Smooth muscle cell of the umbilical artery (primary cell): Measurements from ENCODE around the gene RNF224. TPM values are rescaled to one million over a fixed set of nuclear protein-coding genes. Genes with fewer than 3 reads are reported as not detected.

Experiments
- total RNA-seq: library from RNA; depleted of rRNA; stranded (reverse); fragments of >200 nt; gene quantifications from 2 replicates; pipeline ENCODE4 v1.2.3, GENCODE V29; 2014

RNF224 gene
- total RNA-seq, 1 donor from 2014 or later = not detected

Other genes starting within 250 kb of the RNF224 start
- 8.3 and 21.4 TPM in 2 replicates for gene PTGDS, start 250.0 kb upstream of the RNF224 start, total RNA-seq
- 0.88 and 1.5 TPM in 2 replicates for gene LCNL1, start 244.5 kb upstream of the RNF224 start, total RNA-seq
- gene PAXX, start 235.1 kb upstream of the RNF224 start, total RNA-seq = 13.5 and 17.8 TPM in 2 replicates
- gene CLIC3, start 230.9 kb upstream of the RNF224 start, total RNA-seq = 2.5 and 3.3 TPM in 2 replicates
- 46.0 and 68.3 TPM in 2 replicates for gene ABCA2, start 199.3 kb upstream of the RNF224 start, total RNA-seq
- under 0.01 TPM in 1 of 2 replicates, not detected in the other for gene FUT7, start 195.4 kb upstream of the RNF224 start, total RNA-seq
- gene NPDC1, start 181.3 kb upstream of the RNF224 start, total RNA-seq = 27.3 and 49.4 TPM in 2 replicates
- gene ENTPD2, start 173.4 kb upstream of the RNF224 start, total RNA-seq = not detected in 2 replicates
- 0.89 and 5.7 TPM in 2 replicates for gene SAPCD2, start 156.9 kb upstream of the RNF224 start, total RNA-seq
- gene UAP1L1, start 150.0 kb upstream of the RNF224 start, total RNA-seq = 18.7 and 21.5 TPM in 2 replicates
- gene MAN1B1, start 140.5 kb upstream of the RNF224 start, total RNA-seq = 176 and 185 TPM in 2 replicates
- 69.1 and 79.6 TPM in 2 replicates for gene DPP7, start 112.8 kb upstream of the RNF224 start, total RNA-seq
- gene GRIN1, start 88.3 kb upstream of the RNF224 start, total RNA-seq = 0.09 TPM in 1 of 2 replicates, not detected in the other
- gene LRRC26, start 57.5 kb upstream of the RNF224 start, total RNA-seq = not detected in 2 replicates
- gene TMEM210, start 55.4 kb upstream of the RNF224 start, total RNA-seq = not detected in 2 replicates
- gene ANAPC2, start 38.9 kb upstream of the RNF224 start, total RNA-seq = 25.5 and 28.8 TPM in 2 replicates
- gene SSNA1, start 38.8 kb upstream of the RNF224 start, total RNA-seq = 51.0 and 65.9 TPM in 2 replicates
- gene TPRN, start 26.8 kb upstream of the RNF224 start, total RNA-seq = 6.2 and 8.9 TPM in 2 replicates
- 32.1 and 32.8 TPM in 2 replicates for gene TMEM203, start 21.9 kb upstream of the RNF224 start, total RNA-seq
- 2.7 and 5.4 TPM in 2 replicates for gene NDOR1, start 21.8 kb upstream of the RNF224 start, total RNA-seq
- gene RNF208, start 5.3 kb upstream of the RNF224 start, total RNA-seq = 0.30 and 0.83 TPM in 2 replicates
- 0.30 and 0.46 TPM in 2 replicates for gene CYSRT1, start 2.3 kb upstream of the RNF224 start, total RNA-seq
- gene SLC34A3, start 3.4 kb downstream of the RNF224 start, total RNA-seq = under 0.01 TPM in 1 of 2 replicates, not detected in the other
- gene TUBB4B, start 13.8 kb downstream of the RNF224 start, total RNA-seq = 60.9 and 219 TPM in 2 replicates
- not detected in 2 replicates for gene STPG3, start 23.8 kb downstream of the RNF224 start, total RNA-seq
- 36.5 and 54.9 TPM in 2 replicates for gene NELFB, start 27.8 kb downstream of the RNF224 start, total RNA-seq
- gene TOR4A, start 50.2 kb downstream of the RNF224 start, total RNA-seq = 19.0 and 33.5 TPM in 2 replicates
- gene NRARP, start 74.8 kb downstream of the RNF224 start, total RNA-seq = 0.18 and 0.30 TPM in 2 replicates
- gene EXD3, start 195.7 kb downstream of the RNF224 start, total RNA-seq = 10.8 and 12.2 TPM in 2 replicates
- gene NOXA1, start 195.9 kb downstream of the RNF224 start, total RNA-seq = 0.18 and 0.30 TPM in 2 replicates
- not detected in 2 replicates for gene ENTPD8, start 213.9 kb downstream of the RNF224 start, total RNA-seq
- 11.3 and 26.0 TPM in 2 replicates for gene NSMF, start 231.8 kb downstream of the RNF224 start, total RNA-seq